Cerebellar cortex (tissue), 1 donor: Measurements from ENCODE around the gene NRAS.

Experiments
- DNase-seq: peaks from one replicate; pipeline ENCODE4 v3.0.0-alpha.2; 2015; ENCODE audit warnings: low spot score

The NRAS gene

DNA sequence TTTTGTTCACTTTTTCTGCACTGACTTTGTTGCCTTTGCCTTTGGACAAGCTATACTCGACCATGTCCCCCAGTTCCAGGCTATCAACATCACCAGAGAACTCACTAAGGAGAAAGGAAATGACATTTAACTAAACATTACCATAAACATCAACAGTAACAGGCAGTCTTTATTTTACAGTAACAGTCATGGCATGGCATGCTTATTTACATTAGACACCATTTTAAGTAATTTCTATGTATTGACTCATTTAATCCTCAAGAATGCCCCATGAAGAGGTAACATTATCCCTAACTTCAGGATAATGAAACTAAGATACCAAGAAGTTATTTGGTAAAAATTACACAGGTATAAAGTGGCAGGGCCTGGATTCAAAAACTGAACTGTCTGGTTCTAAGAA, 8.7 kb upstream of the NRAS start:
- DNase-seq = no peak

DNA sequence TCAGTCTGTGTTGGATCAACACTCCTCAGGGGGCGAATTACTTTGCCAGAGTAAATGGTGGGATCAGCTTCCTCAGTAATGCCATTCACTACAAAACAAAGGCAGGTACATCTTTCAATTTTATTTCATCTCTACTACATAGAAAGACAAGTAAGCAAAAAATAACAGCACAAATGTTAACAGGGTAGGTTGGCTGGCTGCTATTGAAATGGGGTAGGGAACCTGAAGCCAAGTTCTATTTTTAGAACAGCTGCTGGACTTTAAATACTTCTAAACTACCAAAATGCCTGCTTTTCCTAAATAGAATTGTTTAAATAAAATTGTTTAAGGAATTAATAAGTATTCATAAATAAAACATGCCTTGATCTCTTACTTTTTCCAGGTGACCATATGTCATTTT, 7.3 kb upstream of the NRAS start:
- DNase-seq = no peak

DNA sequence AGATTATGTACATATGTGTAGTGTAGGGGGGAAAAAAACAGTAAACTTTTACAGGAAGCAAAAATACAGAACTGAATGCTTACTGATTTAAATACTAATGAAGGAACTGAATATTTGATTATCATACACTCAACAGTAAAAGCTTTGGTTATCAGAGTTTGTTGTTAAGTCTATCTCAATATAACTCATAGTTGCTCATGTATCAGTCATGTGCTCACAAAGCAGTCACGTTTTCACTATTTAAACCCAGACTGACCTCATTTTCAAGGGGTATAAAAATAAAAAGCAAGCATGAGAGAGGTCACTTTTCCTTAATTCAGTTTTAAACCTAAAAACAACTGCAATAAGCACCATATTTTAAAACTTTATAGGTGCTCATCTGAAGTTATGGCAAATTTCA, 6.9 kb upstream of the NRAS start:
- DNase-seq = no peak

DNA sequence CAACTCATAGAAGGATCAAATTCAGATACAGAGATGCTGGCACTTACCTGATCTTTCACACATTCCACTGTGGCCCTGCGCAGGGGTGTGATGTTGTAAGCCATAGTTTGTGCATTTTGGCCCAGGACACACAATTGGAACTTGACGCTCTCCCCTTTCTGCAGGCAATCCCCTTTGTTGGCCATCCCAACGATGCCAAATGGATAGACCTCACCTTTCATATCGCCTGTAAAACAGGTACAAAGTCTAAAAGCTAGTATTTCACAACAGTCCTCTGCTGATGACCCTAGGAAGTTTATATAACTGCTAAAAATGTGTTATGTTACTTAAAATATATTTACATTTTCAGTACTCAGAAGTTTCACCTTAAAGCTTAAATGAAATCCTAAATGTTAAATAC, 3.9 kb upstream of the NRAS start:
- DNase-seq = no peak

DNA sequence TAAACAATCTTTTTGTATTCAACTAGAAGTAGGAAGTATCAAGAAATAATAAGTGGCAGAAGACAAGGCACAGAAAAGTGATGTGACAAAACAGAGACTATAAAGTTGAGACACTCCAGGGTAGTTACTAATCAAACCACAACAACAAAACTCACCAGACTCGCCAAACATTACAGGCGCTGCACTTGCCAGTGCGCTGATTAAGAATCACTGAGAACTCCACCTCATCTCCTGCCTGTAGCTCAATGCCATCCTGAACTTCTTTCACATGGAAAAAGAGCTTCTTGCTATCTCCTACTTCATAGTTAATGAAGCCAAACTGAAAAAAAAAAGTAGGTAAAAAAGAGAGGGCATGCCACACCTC, 2.8 kb upstream of the NRAS start:
- no peak for DNase-seq

DNA sequence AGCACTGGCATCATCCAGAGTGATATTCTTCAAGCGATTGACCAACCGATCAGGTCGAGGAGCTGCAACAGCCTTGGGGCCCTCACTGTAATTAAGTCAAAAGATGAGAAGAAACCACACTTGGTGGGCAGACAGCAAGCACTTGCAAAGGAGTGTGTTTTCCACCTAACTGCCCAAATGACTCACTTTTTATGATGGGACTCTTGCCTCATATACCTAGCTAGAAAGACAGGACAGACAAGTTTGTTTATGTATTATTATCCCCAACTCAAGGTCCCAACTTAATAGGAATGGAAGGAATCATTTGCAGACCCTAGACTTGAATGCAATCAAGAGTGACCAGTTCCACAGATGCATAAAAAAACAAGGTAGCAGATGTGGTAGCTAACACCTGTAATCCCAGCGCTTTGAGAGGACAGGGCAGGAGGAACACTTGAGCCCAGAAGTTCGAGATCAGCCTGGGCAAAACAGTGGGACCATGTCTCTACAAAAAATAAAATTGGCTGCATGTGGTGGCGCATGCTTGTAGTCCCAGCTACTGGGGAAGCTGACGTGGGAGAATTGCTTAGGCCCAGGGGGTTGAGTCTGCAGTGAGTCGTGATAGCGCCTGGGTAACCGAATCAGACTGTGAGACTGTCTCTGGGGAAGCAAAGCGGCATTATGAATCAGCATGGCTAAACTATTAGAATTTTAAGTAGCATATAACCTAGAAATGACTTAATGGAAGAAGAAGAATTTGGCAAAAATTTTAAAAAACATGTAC, 2.3 kb upstream of the NRAS start:
- no peak for DNase-seq

DNA sequence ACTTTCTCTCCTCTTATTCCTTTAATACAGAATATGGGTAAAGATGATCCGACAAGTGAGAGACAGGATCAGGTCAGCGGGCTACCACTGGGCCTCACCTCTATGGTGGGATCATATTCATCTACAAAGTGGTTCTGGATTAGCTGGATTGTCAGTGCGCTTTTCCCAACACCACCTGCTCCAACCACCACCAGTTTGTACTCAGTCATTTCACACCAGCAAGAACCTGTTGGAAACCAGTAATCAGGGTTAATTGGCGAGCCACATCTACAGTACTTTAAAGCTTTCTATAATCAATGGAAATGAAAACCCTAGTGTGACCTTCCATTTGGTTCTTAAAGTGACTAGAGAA, 643 bp downstream of the NRAS start:
- no peak for DNase-seq

DNA sequence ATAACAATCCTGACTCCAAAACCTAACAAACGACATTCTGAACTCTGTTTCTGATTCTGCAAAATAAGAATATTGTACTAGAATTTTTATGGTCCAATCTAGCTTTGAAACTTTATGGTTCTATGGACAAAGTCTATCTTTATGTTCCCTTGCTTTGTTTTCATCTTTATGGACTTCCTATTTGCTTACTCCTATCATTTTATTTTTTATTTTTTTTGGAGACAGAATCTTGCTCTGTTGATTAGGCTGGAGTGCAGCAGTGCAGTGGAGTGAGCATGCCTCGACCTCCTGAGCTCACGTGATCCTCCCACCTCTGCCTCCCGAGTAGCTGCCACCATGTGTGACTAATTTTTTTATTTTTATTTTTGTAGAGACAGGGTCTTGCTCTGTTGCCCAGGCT, 3.6 kb downstream of the NRAS start:
- no peak for DNase-seq

DNA sequence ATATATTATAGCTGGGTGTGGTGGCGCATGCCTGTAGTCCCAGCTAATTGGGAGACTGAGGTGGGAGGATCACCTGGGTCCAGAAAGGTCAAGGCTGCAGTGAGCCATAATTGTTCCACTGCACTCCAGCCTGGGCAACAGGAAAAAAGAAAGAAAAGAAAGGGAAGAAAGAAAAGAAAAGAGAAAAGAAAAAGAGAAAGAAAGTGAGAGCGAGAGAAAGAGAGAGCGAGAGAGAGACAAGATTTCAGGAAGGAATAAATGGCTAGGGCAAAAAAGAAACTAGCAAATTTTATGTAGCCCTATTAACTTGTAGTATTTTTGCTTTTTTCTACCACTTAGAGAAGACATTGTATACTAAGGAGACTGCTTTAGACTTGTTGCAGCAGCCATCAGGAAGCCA, 6.2 kb downstream of the NRAS start:
- no peak for DNase-seq

DNA sequence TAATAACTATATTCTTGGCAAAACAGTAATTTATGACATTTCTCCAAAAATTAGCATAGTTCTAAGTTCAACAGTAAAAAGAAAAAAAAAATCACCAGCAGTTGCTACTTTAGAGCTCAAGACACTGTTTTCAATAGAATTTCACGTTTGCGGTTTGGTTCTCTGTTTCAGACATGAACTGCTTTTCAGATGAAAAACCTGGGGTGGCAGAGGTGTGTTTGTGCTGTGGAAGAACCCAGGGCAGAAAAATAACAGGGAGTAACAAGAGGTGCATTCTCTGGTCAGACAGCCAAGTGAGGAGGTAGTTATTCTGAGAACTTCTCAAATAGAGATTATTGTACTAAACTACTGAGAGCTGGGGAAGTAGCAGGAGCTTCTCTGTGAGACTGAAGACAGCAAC, 9.0 kb downstream of the NRAS start:
- DNase-seq = no peak

DNA sequence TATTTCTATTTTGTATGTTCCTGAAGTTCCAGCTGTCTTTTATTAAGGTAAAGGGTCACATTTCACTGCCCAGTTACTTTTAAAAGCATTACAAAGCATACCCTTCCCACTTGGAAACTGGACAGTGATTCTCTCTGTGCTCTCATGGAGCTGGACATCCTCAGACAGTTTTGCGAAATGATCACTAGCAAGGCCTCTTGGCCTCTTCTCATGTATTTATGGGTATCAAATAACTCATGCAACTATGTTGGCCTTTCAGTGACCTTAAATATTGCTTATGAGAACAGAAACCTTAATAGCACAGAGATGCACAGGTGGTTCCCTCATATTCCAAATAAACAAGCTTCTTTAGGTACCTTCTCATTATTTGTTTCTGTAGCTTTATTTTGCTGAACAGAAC, 13.3 kb downstream of the NRAS start:
- DNase-seq = no peak

DNA sequence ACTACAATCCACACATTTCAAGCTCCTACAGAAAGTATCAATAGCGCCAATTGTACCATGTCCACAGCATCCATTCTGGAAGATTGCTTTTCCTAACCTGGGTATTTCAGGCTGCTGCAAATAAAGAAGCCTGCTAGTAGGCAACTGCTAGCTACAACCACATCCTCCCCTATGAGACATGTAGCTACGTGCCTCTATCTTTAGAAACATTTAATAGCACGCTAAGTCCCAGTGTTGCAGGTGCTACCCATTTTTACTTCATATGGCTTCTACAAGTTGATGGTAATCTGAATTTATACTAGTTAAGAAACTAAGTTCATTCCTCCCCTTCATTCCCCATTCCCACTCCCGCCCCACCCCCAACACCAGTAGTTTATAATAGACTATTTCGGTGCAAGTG, 13.8 kb downstream of the NRAS start:
- no peak for DNase-seq

DNA sequence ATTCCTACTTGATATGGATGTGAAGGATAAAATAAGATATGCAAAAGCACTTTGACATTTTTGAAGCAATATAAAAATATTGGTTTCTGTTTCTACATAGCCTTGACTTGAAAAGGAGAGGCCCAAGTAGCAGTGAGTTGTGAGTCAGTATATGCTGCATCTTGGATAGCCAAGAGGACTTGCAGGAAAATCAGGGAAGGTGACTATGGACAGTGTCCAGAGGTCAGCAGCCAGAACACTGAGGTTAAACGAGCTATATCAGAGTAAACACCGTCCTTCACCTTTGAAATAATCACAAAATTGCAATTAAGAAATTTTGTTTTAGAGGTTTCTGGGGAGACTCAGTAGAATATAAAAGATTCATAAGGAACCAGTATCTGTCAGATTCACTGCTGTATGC, 14.6 kb downstream of the NRAS start:
- DNase-seq = no peak

DNA sequence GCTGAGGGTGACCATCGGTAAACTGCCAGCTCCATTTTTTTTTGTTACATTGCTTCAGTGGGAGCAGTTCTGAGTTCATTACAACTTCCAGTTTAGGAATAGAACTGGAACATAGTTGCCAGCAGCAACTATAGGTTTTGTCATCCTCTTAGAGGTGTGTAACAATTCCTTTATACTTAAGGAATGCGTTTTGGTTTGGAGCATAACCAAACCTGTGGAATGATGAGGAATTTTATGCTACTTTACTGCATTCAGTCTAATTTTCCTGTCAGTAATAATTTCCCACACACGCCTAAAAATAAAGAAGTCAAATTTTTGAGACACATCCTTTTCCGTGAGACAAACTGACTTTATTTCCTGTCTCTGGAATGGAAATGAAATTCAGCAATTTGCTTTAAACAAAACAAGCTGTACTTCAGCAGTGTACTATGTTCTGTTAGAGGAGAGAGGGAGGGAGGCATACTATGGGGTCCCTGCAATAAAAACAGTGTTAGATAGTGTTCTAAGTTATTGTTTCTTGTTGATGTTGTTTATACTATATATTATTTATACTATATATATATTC, 16.5 kb downstream of the NRAS start:
- no peak for DNase-seq

DNA sequence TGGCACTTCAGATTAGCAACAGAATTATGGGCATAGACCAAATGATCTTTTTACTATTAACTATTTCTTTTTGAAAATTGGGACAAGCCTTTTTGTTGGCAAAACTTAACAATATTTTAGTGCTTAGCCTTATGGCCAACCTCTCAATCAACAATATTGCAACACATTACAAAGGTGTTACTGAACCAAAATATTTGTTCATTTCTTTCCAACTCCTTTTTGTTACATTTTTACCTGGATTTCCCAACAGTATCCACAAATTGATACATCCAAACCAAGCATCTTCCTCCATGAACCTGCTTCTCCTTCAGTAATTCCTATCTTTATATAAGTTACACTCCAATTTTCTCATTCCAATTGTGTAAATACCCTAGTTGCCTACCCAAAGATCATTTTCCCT, 19.8 kb downstream of the NRAS start:
- no peak for DNase-seq

DNA sequence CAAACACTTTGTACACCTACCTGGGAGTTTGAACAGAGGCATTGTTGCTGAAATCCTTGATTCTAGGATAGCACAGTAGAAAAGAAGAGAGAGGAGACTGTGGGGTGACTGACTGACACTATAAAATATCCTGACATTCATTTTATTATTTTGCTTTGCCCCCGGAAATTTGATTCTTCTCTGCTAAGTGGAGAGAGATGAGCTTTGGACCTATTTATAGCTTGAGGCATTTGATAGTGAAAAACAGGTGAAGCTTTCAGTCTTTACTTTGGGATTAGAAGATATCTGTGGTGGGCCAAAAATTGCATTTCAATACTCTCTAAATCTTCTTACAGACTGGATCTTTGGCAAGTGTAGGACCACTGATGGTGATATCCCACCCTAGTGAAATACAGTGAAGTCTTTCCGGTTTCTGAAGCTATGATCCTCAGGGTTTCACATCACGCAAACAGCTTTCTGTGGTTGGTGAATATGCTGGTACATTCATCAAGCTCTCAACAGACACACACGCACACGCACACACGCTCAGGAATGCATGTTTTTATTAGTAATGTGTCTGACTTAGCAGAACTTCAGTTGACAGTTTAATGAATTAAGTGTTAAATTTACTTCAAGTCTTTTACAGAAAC, 21.0 kb downstream of the NRAS start, which contains the start of gene AMPD1:
Gene AMPD1, minus strand, starts transcription at position 117 of the 629 bp plus-strand sequence. Its CDS starts 75 bp downstream, at position 42.
- DNase-seq = no peak

DNA sequence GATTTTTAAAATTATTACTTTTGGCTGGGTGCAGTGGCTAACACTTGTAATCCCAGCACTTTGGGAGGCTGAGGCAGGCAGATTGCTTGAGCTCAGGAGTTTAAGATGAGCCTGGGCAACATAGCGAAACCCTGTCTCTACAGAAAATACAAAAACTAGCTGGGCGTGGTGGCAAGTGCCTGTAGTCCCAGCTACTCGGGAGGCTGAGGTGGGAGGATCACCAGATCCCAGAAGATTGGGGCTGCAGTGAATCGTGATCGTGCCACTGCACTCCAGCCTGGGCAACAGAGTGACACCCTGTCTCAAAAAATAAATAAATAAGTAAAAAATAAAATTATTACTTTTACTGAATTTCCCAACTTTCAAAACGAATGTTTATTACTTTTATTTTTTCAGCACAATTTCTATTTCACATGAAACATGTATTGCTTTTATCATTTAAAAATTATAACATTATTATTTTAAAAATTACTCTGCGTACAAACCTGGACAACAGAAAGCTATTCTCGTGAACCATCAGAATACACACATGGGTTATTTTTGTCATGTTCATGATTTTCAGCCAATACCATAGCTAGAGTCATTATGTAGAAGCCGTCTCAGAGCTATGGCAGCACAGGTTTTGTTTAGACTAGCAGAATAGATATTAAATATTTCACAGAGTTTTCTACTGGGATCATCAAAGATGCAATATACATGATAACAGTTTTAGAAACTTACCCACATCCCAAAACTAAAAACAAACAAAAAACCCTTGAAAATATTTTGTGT, 21.8 kb downstream of the NRAS start:
- DNase-seq = no peak

DNA sequence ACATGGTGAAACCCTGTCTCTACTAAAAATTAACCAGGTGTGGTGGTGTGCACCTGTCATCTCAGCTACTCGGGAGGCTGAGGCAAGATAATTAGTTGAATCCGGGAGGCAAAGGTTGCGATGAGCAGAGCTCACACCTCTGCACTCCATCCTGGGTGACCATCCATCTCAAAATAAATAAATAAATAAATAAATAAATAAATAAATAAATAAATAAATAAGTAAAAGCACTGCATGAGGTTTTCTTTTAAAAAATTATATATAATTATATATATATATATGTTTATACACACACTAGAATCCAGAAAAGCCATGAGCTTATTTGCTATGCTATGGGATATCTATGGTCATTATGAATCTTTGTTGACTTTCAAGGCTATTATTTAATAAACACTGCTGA, 23.6 kb downstream of the NRAS start:
- DNase-seq = no peak

DNA sequence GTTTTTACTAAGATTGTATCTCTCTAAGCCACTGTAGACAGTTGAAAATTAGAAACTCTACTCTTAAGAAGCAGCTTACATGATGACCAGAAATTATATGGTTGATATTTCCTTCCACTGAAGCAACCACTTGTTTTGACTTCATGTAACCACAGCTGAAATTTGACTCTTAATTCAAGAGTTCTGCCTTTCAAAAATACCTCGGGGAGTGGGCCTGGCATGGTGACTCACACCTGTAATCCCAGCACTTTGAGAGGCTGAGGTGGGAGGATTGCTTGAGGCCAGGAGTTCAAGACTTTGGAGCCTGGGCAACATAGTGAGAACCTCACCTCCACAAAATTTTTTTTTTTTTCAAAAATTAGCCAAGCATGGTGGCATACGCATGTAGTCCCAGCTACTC, 25.5 kb downstream of the NRAS start:
- DNase-seq = no peak

DNA sequence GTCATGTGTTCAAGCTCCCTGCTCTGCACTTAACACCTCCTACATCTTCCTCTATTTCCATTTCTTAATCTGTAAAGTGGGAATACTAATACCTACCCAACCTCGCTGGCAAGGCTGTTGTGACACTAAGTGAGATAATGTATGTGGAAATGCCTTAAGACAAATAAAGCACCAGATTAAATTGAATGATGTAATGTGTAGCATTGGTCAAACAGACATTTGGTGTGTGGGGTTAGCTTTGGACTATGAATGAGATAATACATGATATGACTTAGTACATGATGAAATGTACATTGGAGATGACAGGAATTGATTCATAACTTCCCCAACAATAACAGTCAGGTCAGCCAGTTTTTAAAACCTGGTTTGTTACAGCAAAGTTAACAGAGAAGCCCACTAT, 26.4 kb downstream of the NRAS start:
- DNase-seq = no peak

DNA sequence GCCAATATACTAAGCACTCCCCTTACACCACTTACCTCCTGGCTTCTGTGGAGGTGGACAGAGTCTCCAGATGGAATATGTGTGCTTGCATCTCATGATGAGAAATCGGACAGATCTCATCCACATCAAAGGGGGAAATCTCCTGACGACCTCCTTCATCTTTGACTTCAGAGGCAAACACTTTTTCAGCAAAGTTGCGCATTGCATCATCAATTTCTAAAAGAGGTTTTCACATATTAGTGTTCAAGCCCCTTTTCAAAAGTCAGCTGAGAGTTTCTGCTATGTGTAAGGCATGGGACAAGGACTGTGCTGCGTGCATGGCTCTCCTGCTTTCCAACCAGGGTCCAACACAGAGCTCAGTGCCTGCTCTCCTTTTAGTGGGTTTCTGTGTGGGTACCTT, 28.0 kb downstream of the NRAS start:
- no peak for DNase-seq

DNA sequence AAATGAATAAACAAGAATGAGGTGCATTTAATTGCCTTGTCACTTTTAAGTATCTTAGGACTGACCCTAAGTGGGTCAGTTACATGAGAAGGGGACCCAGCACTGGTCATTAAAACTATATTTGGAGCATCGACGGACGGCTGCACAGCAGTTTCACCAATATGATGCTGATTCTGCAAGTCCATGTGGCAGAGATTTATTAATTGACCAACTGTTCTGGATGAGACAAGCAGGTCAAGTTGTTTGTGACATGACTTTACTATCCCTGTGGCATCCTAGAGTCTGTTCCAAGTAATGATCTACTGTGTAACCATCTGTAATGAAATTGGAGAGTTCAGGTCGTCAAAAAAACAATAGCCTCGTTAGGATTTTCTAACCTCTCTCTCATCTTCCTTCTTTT, 30.7 kb downstream of the NRAS start:
- no peak for DNase-seq

DNA sequence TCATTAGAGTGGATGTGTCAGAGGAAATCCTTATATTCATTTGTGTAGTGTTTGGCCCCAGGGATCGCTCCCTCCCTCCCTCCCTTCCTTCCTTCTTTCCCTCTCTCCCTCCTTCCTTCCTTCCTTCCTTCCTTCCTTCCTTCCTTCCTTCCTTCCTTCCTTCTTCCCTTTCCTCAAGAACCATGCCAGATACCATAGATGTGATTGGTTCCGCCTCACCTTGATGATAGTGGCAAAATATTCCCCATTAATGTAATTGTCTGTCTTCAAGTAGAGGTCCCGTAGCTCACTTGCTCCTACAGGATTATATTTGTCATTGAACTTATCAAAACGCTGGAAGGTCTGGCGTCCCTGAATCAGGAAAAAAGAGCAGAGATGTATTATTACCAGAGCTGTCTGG, 38.9 kb downstream of the NRAS start:
- DNase-seq = no peak
